Measurements from ENCODE around the gene MRPL19. TPM values are rescaled to one million over a fixed set of nuclear protein-coding genes. Genes with fewer than 3 reads are reported as not detected.

Gene MRPL19
- total and polyA plus RNA-seq, 10 of the 15 experiments (the other 5 are each of a cell fraction or from before 2014, with no cell fraction given): 13.1 to 99.0 (median 56.6) TPM

DNA sequence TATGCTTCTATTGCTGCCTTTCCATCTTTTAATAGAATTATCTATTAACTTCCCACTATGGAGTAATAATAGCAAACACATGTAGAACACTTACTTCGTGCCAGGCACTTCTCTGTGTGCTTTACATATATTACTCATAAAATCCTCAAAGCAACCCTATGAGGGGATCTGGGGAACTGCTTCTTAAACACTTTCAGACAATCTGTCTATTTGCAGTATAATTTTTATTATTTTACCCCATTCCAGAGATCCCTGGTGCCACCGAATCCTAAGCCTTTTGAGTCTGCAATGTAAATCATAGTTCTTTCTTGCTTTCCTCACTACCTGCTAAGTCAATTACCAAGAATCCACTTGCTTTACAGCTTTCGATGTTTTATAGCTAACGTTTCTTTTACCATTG is 89.7 kb downstream of the MRPL19 start (continued):
- no peak for TF ChIP-seq SREBF1 (IDR thresholded peaks at IDR 0.05; ENCODE audit: low read length)
- TF ChIP-seq, protein P1, sequence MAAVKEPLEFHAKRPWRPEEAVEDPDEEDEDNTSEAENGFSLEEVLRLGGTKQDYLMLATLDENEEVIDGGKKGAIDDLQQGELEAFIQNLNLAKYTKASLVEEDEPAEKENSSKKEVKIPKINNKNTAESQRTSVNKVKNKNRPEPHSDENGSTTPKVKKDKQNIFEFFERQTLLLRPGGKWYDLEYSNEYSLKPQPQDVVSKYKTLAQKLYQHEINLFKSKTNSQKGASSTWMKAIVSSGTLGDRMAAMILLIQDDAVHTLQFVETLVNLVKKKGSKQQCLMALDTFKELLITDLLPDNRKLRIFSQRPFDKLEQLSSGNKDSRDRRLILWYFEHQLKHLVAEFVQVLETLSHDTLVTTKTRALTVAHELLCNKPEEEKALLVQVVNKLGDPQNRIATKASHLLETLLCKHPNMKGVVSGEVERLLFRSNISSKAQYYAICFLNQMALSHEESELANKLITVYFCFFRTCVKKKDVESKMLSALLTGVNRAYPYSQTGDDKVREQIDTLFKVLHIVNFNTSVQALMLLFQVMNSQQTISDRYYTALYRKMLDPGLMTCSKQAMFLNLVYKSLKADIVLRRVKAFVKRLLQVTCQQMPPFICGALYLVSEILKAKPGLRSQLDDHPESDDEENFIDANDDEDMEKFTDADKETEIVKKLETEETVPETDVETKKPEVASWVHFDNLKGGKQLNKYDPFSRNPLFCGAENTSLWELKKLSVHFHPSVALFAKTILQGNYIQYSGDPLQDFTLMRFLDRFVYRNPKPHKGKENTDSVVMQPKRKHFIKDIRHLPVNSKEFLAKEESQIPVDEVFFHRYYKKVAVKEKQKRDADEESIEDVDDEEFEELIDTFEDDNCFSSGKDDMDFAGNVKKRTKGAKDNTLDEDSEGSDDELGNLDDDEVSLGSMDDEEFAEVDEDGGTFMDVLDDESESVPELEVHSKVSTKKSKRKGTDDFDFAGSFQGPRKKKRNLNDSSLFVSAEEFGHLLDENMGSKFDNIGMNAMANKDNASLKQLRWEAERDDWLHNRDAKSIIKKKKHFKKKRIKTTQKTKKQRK (IDR thresholded peaks at IDR 0.05; ENCODE audit: low read depth, low read length): no peak
- TF ChIP-seq BACH1 (IDR thresholded peaks at IDR 0.05; ENCODE audit: borderline replicate concordance): no peak
- TF ChIP-seq NBN (IDR thresholded peaks at IDR 0.05): no peak
- TF ChIP-seq ZBED1 (IDR thresholded peaks at IDR 0.05; ENCODE audit: borderline replicate concordance): no peak
- TF ChIP-seq, protein P2, sequence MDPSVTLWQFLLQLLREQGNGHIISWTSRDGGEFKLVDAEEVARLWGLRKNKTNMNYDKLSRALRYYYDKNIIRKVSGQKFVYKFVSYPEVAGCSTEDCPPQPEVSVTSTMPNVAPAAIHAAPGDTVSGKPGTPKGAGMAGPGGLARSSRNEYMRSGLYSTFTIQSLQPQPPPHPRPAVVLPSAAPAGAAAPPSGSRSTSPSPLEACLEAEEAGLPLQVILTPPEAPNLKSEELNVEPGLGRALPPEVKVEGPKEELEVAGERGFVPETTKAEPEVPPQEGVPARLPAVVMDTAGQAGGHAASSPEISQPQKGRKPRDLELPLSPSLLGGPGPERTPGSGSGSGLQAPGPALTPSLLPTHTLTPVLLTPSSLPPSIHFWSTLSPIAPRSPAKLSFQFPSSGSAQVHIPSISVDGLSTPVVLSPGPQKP (IDR thresholded peaks at IDR 0.05; ENCODE audit: low read depth, low read length): no peak
- TF ChIP-seq, protein P3, sequence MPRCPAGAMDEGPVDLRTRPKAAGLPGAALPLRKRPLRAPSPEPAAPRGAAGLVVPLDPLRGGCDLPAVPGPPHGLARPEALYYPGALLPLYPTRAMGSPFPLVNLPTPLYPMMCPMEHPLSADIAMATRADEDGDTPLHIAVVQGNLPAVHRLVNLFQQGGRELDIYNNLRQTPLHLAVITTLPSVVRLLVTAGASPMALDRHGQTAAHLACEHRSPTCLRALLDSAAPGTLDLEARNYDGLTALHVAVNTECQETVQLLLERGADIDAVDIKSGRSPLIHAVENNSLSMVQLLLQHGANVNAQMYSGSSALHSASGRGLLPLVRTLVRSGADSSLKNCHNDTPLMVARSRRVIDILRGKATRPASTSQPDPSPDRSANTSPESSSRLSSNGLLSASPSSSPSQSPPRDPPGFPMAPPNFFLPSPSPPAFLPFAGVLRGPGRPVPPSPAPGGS (IDR thresholded peaks at IDR 0.05; ENCODE audit: borderline replicate concordance, insufficient read depth, low read depth, low read length, poor library complexity, severe bottlenecking): no peak
- TF ChIP-seq, protein P4, sequence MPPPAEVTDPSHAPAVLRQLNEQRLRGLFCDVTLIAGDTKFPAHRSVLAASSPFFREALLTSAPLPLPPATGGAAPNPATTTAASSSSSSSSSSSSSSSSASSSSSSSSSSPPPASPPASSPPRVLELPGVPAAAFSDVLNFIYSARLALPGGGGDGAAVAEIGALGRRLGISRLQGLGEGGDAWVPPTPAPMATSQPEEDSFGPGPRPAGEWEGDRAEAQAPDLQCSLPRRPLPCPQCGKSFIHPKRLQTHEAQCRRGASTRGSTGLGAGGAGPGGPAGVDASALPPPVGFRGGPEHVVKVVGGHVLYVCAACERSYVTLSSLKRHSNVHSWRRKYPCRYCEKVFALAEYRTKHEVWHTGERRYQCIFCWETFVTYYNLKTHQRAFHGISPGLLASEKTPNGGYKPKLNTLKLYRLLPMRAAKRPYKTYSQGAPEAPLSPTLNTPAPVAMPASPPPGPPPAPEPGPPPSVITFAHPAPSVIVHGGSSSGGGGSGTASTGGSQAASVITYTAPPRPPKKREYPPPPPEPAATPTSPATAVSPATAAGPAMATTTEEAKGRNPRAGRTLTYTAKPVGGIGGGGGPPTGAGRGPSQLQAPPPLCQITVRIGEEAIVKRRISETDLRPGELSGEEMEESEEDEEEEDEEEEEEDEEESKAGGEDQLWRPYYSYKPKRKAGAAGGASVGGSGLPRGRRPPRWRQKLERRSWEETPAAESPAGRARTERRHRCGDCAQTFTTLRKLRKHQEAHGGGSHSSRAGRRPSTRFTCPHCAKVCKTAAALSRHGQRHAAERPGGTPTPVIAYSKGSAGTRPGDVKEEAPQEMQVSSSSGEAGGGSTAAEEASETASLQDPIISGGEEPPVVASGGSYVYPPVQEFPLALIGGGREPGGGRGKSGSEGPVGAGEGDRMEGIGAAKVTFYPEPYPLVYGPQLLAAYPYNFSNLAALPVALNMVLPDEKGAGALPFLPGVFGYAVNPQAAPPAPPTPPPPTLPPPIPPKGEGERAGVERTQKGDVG (CRISPR knock-in tag; IDR thresholded peaks at IDR 0.05): no peak
